Neural progenitor cell (in vitro differentiated cells): ENCODE results near the gene BMPR1B.

Source experiments
- EZH2 ChIP-seq: fragments of 200-600 bp; sonication (generic); IDR thresholded peaks from 2 replicates; pipeline ENCODE4 v1.6.1; 2017; ENCODE audit warnings: antibody characterized with exemption, mild to moderate bottlenecking, moderate library complexity
- TF ChIP-seq, protein P1 (sequence below): fragments of 200-600 bp; sonication (generic); IDR thresholded peaks from 2 replicates; pipeline ENCODE4 v1.5.1; 2017; ENCODE audit warnings: antibody characterized with exemption, mild to moderate bottlenecking

DNA sequence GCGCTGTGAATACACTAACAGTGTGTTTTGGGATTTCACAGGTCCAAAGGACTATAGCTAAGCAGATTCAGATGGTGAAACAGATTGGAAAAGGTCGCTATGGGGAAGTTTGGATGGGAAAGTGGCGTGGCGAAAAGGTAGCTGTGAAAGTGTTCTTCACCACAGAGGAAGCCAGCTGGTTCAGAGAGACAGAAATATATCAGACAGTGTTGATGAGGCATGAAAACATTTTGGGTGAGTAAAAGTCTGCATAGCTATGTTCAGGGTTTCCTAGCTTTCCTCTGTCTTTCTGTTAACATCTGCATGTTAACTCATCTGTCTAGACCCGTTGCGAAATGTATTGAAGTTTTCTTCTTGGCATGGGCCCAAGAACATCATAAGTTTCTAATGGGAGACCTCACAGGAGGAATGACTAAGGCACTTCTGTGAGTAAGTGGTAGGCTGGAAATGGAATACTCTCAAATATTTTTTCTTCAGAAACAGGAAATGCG is 372.1 kb downstream of the BMPR1B start:
- TF ChIP-seq, protein P1, sequence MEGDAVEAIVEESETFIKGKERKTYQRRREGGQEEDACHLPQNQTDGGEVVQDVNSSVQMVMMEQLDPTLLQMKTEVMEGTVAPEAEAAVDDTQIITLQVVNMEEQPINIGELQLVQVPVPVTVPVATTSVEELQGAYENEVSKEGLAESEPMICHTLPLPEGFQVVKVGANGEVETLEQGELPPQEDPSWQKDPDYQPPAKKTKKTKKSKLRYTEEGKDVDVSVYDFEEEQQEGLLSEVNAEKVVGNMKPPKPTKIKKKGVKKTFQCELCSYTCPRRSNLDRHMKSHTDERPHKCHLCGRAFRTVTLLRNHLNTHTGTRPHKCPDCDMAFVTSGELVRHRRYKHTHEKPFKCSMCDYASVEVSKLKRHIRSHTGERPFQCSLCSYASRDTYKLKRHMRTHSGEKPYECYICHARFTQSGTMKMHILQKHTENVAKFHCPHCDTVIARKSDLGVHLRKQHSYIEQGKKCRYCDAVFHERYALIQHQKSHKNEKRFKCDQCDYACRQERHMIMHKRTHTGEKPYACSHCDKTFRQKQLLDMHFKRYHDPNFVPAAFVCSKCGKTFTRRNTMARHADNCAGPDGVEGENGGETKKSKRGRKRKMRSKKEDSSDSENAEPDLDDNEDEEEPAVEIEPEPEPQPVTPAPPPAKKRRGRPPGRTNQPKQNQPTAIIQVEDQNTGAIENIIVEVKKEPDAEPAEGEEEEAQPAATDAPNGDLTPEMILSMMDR = no peak
- TF ChIP-seq EZH2 = no peak
